T-helper 2 cell treated with Interferon-gamma antibody and Interleukin-4, amounts not matched to agents 5 μg/mL and 100 μg/mL, for 36 hours (primary cell): ENCODE data around the gene CST8.

Experiments
- DNase-seq: peaks from one replicate; pipeline ENCODE4 v3.0.0; 2021; ENCODE audit warnings: low spot score
- H3K27ac Mint-ChIP-seq: one replicate; pipeline ENCODE4 v1.8.0; 2021; ENCODE audit warnings: mild to moderate bottlenecking, mixed read lengths
- H3K27me3 Mint-ChIP-seq: one replicate; pipeline ENCODE4 v1.8.0; 2021; ENCODE audit warnings: low read depth, mixed read lengths
- H3K36me3 Mint-ChIP-seq: one replicate; pipeline ENCODE4 v1.8.0; 2021; ENCODE audit warnings: low read depth, mixed read lengths
- H3K4me1 Mint-ChIP-seq: one replicate; pipeline ENCODE4 v1.8.0; 2021; ENCODE audit warnings: low read depth, mixed read lengths
- H3K4me3 Mint-ChIP-seq: one replicate; pipeline ENCODE4 v1.8.0; 2022; ENCODE audit warnings: mild to moderate bottlenecking, moderate library complexity, mixed read lengths
- H3K9me3 Mint-ChIP-seq: one replicate; pipeline ENCODE4 v1.8.0; 2021; ENCODE audit warnings: mixed read lengths

The CST8 gene

DNA sequence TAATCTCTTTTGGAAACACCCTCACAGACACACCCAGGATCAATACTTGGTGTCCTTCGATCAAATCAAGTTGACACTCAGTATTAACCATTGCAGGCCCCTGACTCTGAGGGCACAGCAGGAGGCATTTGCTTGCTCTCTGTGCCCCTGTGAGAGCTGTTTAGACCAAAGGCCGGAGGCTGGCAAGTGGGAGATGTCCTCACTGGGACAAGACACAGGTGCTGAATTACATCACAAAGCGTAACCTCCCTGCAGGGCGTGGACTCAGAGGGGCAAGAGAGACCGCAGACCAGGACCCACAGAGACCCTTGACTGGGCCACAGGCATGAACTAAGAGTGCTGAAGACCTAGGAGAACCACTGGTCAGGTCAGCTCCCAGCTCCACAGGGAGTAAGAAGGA is at the start of gene CST8:
Gene CST8, plus strand, starts transcription at position 301 of the 400 bp plus-strand sequence. CDS start 551 bp downstream, outside the sequence.
- H3K27ac Mint-ChIP-seq: no peak within 1 kb of the TSS
- no peaks in the 10 kb centered on the region for H3K36me3 Mint-ChIP-seq
- no peaks in the 10 kb centered on the region for H3K4me1 Mint-ChIP-seq
- H3K27me3 Mint-ChIP-seq: no peaks in the 10 kb centered on the region
- no peak within 1 kb of the TSS for H3K4me3 Mint-ChIP-seq
- no peak for DNase-seq
- peaks cover 4% of the 10 kb centered on the region for H3K9me3 Mint-ChIP-seq

DNA sequence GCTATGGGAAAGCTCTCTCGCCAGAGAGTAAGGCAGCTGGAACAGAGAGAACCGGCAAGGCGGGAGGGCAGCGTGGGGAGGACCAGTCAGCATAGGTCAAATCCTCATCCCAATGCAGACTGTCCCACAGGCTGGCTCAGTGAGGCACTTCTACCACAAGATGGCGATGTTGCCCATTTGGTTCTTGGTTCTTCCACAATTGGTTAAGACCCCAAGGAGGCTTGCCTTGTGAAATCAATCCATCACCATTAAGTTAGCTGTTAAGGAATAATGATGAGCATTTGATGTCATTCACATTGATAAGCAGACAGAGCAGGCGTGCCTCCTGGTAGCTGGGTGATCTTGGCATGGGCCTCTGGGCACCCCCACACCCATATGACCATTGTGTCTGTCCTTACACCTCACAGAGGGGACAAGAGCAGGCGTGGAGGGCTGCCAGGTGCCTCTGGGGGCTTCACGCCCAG is 49.0 kb upstream of the CST8 start:
- Mint-ChIP-seq H3K9me3 (no peaks in the 10 kb centered on the region), H3K27me3 (peaks cover 2% of the 10 kb centered on the region), H3K27ac (no peak overlapping the region), H3K4me3 (no peak overlapping the region), H3K4me1 (no peaks in the 10 kb centered on the region), H3K36me3 (no peaks in the 10 kb centered on the region)
- peak; percentile 44 for DNase-seq

DNA sequence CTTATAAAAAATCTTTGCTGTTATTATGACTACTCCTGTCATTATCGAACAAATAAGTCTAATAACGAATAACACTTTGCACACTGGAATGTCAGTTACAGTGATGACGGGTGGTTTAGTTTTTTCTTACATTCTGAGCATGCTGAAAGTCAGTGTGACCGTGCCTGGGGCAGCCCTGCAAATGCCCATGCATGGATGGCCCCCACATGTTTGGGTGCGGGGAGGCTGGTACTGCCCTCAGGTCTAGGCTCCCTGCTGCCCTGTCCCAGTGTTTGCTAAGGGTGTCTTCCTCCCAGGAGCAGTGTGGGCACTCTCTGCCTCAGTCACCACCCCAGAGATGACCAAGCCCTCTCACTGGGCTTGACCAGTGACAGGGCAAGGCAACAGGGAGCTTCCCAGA is 48.5 kb upstream of the CST8 start:
- Mint-ChIP-seq H3K4me1 (no peaks in the 10 kb centered on the region), H3K4me3 (no peak overlapping the region), H3K27me3 (peaks cover 2% of the 10 kb centered on the region), H3K36me3 (no peaks in the 10 kb centered on the region), H3K9me3 (no peaks in the 10 kb centered on the region), H3K27ac (no peak overlapping the region)
- no peak for DNase-seq

GRCh38 chr20:23444859-23445258 is 46.1 kb upstream of the CST8 start:
- Mint-ChIP-seq H3K4me3 (no peak overlapping the region), H3K9me3 (no peaks in the 10 kb centered on the region), H3K27me3 (peaks cover 2% of the 10 kb centered on the region), H3K27ac (no peak overlapping the region), H3K36me3 (no peaks in the 10 kb centered on the region), H3K4me1 (peaks cover 8% of the 10 kb centered on the region)
- no peak for DNase-seq

DNA sequence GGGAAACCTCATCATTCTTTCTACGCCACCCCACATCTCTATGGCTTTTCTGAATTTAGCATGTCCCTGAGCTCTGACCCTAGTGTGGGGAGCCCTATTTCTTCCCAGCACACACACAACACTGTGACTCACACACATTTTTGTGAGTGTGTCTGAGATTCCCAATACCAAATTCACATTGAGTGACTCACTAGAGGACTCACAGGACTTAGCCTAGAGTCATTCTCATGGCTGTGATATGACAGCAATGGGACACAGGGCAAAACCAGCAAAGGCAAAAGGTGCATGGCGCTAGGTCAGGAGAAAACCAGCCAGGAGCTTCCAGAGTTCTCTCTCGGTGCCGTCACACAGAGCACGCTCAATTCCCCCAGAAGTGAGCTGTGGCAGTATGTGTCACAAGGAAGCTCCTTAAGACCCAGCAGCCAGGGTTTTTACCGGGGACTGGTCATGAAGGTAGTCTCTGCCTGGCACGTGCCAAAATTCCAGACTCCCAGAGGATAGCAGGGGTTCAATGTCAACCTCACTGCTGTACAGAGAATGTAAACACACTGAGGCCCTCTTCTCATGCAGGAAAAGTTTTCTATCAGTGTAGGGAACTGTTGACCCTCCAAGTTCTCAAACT is 45.2 kb upstream of the CST8 start:
- H3K27ac Mint-ChIP-seq: no peak overlapping the region
- H3K4me1 Mint-ChIP-seq: peaks cover 8% of the 10 kb centered on the region
- peaks cover 2% of the 10 kb centered on the region for H3K27me3 Mint-ChIP-seq
- no peaks in the 10 kb centered on the region for H3K9me3 Mint-ChIP-seq
- no peak overlapping the region for H3K4me3 Mint-ChIP-seq
- H3K36me3 Mint-ChIP-seq: no peaks in the 10 kb centered on the region
- no peak for DNase-seq

DNA sequence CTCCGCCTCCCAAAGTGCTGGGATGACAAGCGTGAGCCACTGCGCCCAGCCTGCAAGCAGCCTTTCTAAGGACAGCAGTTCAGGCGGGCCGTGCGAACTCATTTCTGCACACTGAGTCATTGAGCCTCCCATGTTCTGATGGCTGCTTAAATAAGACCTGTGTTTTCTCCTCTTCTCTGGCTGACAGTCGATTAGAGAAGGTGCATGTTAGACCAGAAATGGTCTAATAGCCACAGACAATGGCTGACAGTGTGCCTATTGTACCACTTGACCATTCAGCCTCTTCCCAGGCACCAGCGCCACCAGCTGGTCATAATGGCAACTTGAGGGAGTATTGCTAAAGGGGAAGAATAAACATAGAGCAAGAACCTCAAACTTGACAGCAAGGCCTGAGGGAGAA is 44.4 kb upstream of the CST8 start:
- no peaks in the 10 kb centered on the region for H3K9me3 Mint-ChIP-seq
- H3K27ac Mint-ChIP-seq: no peak overlapping the region
- DNase-seq: no peak
- no peaks in the 10 kb centered on the region for H3K36me3 Mint-ChIP-seq
- H3K4me1 Mint-ChIP-seq: peaks cover 8% of the 10 kb centered on the region
- peaks cover 4% of the 10 kb centered on the region for H3K27me3 Mint-ChIP-seq
- no peak overlapping the region for H3K4me3 Mint-ChIP-seq

GRCh38 chr20:23448167-23448566 is 42.8 kb upstream of the CST8 start:
- peaks cover 2% of the 10 kb centered on the region for H3K27me3 Mint-ChIP-seq
- H3K27ac Mint-ChIP-seq: no peak overlapping the region
- no peak for DNase-seq
- H3K4me3 Mint-ChIP-seq: no peak overlapping the region
- no peaks in the 10 kb centered on the region for H3K9me3 Mint-ChIP-seq
- no peaks in the 10 kb centered on the region for H3K36me3 Mint-ChIP-seq
- peaks cover 8% of the 10 kb centered on the region for H3K4me1 Mint-ChIP-seq

GRCh38 chr20:23449421-23449820 is 41.5 kb upstream of the CST8 start:
- Mint-ChIP-seq H3K27ac (peak overlapping the region; percentile 15), H3K9me3 (no peaks in the 10 kb centered on the region), H3K36me3 (no peaks in the 10 kb centered on the region), H3K4me1 (peaks cover 8% of the 10 kb centered on the region), H3K4me3 (no peak overlapping the region), H3K27me3 (peaks cover 2% of the 10 kb centered on the region)
- no peak for DNase-seq

DNA sequence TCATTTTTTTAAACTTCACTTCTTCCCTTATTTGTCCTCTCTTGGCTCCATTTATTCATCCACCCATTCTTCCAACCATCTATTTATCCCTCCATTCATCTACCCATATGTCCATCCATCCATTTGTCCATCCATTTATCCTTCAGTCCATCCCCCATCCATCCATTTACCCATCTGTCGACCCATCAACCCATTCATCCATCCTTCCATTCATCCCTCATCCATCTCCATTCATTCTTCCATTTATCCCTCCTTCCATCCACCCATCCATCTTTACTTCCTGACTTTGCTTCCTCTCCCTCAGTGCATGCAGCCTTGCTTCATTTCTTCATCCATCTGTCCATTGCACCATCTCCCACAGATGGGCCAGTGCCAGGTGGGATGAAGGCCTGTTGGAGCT is 40.0 kb upstream of the CST8 start:
- Mint-ChIP-seq H3K9me3 (no peaks in the 10 kb centered on the region), H3K27me3 (peaks cover 2% of the 10 kb centered on the region), H3K27ac (no peak overlapping the region), H3K4me1 (peaks cover 10% of the 10 kb centered on the region), H3K4me3 (no peak overlapping the region), H3K36me3 (no peaks in the 10 kb centered on the region)
- DNase-seq: no peak

- Mint-ChIP-seq H3K4me1 (peaks cover 19% of the 10 kb centered on the region), H3K36me3 (no peaks in the 10 kb centered on the region), H3K9me3 (no peaks in the 10 kb centered on the region), H3K4me3 (no peak overlapping the region), H3K27me3 (peaks cover 2% of the 10 kb centered on the region), H3K27ac (no peak overlapping the region)
- no peak for DNase-seq
These were observed 38.9 kb upstream of the CST8 start for GRCh38 chr20:23451956-23452487.

DNA sequence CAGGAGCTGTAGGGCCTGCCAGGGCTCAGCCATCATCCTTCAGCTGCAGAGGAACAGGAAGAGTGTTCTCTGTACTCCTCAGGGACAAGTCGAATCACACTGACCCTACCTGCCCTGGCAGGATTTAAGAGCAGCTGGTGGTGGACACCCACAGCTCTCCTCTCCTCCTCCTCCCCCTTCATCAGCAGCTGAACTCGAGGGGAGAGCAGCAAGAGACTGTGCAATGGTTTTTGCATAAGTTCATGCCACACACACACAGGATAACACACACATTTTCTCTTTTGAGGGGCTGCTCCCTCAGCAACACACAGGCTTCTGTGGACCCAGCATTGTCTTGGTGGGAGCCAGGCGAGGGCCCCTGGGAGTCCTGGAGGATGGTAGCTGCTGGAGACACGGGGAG is 38.1 kb upstream of the CST8 start, which contains the start of gene CST11:
Gene CST11, minus strand, starts transcription at position 101 of the 400 bp plus-strand sequence. Its CDS starts 65 bp downstream, at position 36.
- no peak within 1 kb of the TSS for H3K27ac Mint-ChIP-seq
- H3K9me3 Mint-ChIP-seq: no peaks in the 10 kb centered on the region
- H3K36me3 Mint-ChIP-seq: no peaks in the 10 kb centered on the region
- peaks cover 19% of the 10 kb centered on the region for H3K4me1 Mint-ChIP-seq
- DNase-seq: no peak
- H3K4me3 Mint-ChIP-seq: no peak within 1 kb of the TSS
- peaks cover 2% of the 10 kb centered on the region for H3K27me3 Mint-ChIP-seq

DNA sequence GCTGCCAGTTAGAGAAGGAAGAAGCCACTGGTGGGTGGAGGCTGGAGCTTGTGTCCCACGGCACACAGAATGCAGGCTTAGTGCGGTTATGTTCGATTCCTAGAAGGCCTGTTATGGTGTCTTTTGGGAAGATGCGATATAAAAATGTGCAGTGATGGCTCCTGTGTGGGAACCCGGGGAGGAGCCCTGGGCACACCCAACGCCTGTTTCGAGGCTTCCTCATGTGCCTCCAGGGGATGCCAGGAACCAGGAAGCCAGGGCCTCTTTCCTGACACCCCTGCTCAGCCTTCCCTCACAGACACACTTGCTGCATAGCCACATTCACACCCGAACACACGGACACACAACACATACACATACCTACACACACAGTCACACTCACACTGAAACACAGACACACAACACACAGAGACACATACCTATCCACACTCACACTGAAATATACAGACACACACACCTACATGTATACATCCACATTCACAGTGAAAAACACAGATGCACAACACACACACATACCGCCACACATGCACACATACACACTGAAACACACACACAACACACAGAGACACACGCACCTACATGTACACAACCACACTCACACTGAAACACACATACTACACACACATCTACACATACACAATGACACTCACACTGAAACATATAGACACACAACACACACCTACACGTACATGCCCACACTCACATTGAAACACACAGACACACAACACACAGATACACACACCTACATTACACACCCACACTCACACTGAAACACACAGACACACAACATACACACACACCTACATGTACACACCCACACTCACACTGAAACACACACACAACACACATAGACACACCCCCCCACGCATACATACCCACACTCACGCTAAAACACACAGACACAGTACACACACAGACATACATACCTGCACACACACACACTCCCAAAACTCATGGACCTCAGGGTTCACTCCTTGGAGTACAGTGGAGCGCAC is 37.1 kb upstream of the CST8 start:
- H3K27ac Mint-ChIP-seq: no peak overlapping the region
- H3K4me1 Mint-ChIP-seq: peaks cover 19% of the 10 kb centered on the region
- H3K27me3 Mint-ChIP-seq: peaks cover 2% of the 10 kb centered on the region
- no peak for DNase-seq
- H3K4me3 Mint-ChIP-seq: no peak overlapping the region
- no peaks in the 10 kb centered on the region for H3K9me3 Mint-ChIP-seq
- no peaks in the 10 kb centered on the region for H3K36me3 Mint-ChIP-seq

DNA sequence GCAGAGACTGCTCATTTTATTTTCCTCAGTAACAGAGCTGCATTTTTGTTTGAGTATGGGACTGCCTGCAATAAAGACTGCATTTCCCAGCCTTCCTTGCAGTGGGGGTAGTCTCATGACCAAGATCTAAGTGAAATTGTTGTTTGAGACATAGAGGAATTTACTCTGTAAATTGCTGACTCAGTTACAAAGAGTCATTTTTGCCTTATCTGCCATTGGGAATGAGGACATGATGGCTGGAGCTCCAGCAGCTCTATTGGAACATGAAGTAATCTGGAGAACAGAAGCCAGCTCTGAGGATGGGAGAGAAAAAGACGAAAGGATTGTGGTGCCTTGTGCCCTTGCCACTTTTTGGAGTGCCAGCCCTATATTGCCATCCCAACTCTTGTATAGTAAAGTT is 36.1 kb upstream of the CST8 start:
- Mint-ChIP-seq H3K27me3 (peaks cover 2% of the 10 kb centered on the region), H3K4me3 (no peak overlapping the region), H3K36me3 (no peaks in the 10 kb centered on the region), H3K4me1 (peaks cover 11% of the 10 kb centered on the region), H3K27ac (no peak overlapping the region), H3K9me3 (no peaks in the 10 kb centered on the region)
- no peak for DNase-seq

- H3K9me3 Mint-ChIP-seq: no peaks in the 10 kb centered on the region
- H3K27me3 Mint-ChIP-seq: peaks cover 2% of the 10 kb centered on the region
- H3K4me1 Mint-ChIP-seq: peaks cover 11% of the 10 kb centered on the region
- no peak for DNase-seq
- no peak overlapping the region for H3K27ac Mint-ChIP-seq
- no peak overlapping the region for H3K4me3 Mint-ChIP-seq
- no peaks in the 10 kb centered on the region for H3K36me3 Mint-ChIP-seq
These were observed 35.3 kb upstream of the CST8 start for GRCh38 chr20:23455639-23456038.
